Effector memory CD4-positive, alpha-beta T cell (primary cell): ENCODE measurements around the gene SGCA.

ENCODE experiments used
- DNase-seq, 3 donors: peaks; one replicate each; pipeline ENCODE4 v3.0.0-alpha.2; 2020
- H3K27ac ChIP-seq: 2 replicates; pipeline ENCODE4 v1.7.0; 2013; ENCODE audit warnings: mild to moderate bottlenecking, low read length, moderate library complexity; ENCODE audit not compliant: insufficient read depth, poor library complexity, severe bottlenecking
- H3K27me3 ChIP-seq: replicated peaks from 2 replicates; pipeline ENCODE4 v1.7.0; 2013; ENCODE audit warnings: mild to moderate bottlenecking, low read length; ENCODE audit not compliant: insufficient read depth, control insufficient read depth, poor library complexity, severe bottlenecking
- H3K36me3 ChIP-seq: 2 replicates; pipeline ENCODE4 v1.7.0; 2013; ENCODE audit warnings: mild to moderate bottlenecking, low read length, moderate library complexity; ENCODE audit not compliant: control insufficient read depth, insufficient read depth
- H3K4me1 ChIP-seq: 2 replicates; pipeline ENCODE4 v1.7.0; 2013; ENCODE audit warnings: low read length, mild to moderate bottlenecking; ENCODE audit not compliant: control insufficient read depth, insufficient read depth, poor library complexity, severe bottlenecking
- H3K4me3 ChIP-seq: 2 replicates; pipeline ENCODE4 v1.7.0; 2013; ENCODE audit warnings: low read length, low read depth, mild to moderate bottlenecking; ENCODE audit not compliant: insufficient read depth, poor library complexity, severe bottlenecking
- H3K9me3 ChIP-seq: 2 replicates; pipeline ENCODE4 v1.7.0; 2013; ENCODE audit warnings: mild to moderate bottlenecking, low read length, moderate library complexity; ENCODE audit not compliant: control insufficient read depth
- total RNA-seq, 3 donors: gene quantifications; one replicate each; lab custom pipeline; 2026; lab: John Stamatoyannopoulos, UW

SGCA gene
- 0.17 to 0.19 (median 0.17) reads per million in 3 donors for total RNA-seq

- H3K4me3 ChIP-seq: no peak within 1 kb of the TSS
- H3K9me3 ChIP-seq: no peaks in the 10 kb centered on the region
- H3K36me3 ChIP-seq: no peaks in the 10 kb centered on the region
- no peak within 1 kb of the TSS for H3K27ac ChIP-seq
- peaks cover 20% of the 10 kb centered on the region for H3K4me1 ChIP-seq
- no peaks in the 10 kb centered on the region for H3K27me3 ChIP-seq
- no peak for DNase-seq
These were observed at the start of gene SGCA for GRCh38 chr17:50165867-50166517. Gene SGCA, plus strand, starts transcription at chr17:50166005. Its CDS starts 36 bp downstream, at chr17:50166041.

- no peaks in the 10 kb centered on the region for H3K9me3 ChIP-seq
- H3K4me3 ChIP-seq: peak overlapping the region; percentile 45
- H3K4me1 ChIP-seq: peaks cover 11% of the 10 kb centered on the region
These were observed 48.4 kb upstream of the SGCA start for GRCh38 chr17:50117202-50118051.

GRCh38 chr17:50118076-50118827 lies 47.6 kb upstream of the SGCA start:
- H3K9me3 ChIP-seq: no peaks in the 10 kb centered on the region
- no peaks in the 10 kb centered on the region for H3K27me3 ChIP-seq
- no peak overlapping the region for H3K27ac ChIP-seq
- H3K4me3 ChIP-seq: no peak overlapping the region
- no peak for DNase-seq
- peaks cover 11% of the 10 kb centered on the region for H3K4me1 ChIP-seq
- H3K36me3 ChIP-seq: no peaks in the 10 kb centered on the region

More at GRCh38 chr17:50117202-50118051, 48.4 kb upstream of the SGCA start:
- no peak overlapping the region for H3K27ac ChIP-seq
- H3K36me3 ChIP-seq: no peaks in the 10 kb centered on the region
- DNase-seq: peak in 2 of 3 donors; percentile 31 to 39
- no peaks in the 10 kb centered on the region for H3K27me3 ChIP-seq

- no peaks in the 10 kb centered on the region for H3K9me3 ChIP-seq
- no peak for DNase-seq
- H3K27me3 ChIP-seq: no peaks in the 10 kb centered on the region
- peaks cover 11% of the 10 kb centered on the region for H3K4me1 ChIP-seq
- no peak overlapping the region for H3K4me3 ChIP-seq
- H3K36me3 ChIP-seq: no peaks in the 10 kb centered on the region
- H3K27ac ChIP-seq: no peak overlapping the region
These were observed 47.0 kb upstream of the SGCA start for GRCh38 chr17:50118828-50119218.

GRCh38 chr17:50120475-50121253 lies 45.1 kb upstream of the SGCA start:
- no peak overlapping the region for H3K27ac ChIP-seq
- DNase-seq: no peak
- H3K9me3 ChIP-seq: no peaks in the 10 kb centered on the region
- no peaks in the 10 kb centered on the region for H3K36me3 ChIP-seq
- H3K4me1 ChIP-seq: peaks cover 11% of the 10 kb centered on the region
- H3K4me3 ChIP-seq: no peak overlapping the region
- no peaks in the 10 kb centered on the region for H3K27me3 ChIP-seq

GRCh38 chr17:50122945-50123344 lies 42.9 kb upstream of the SGCA start:
- Histone ChIP-seq H3K4me1 (no peaks in the 10 kb centered on the region), H3K27me3 (no peaks in the 10 kb centered on the region), H3K4me3 (no peak overlapping the region), H3K36me3 (no peaks in the 10 kb centered on the region), H3K9me3 (no peaks in the 10 kb centered on the region), H3K27ac (no peak overlapping the region)
- no peak for DNase-seq

GRCh38 chr17:50123649-50124349 lies 42.0 kb upstream of the SGCA start:
- Histone ChIP-seq H3K36me3 (no peaks in the 10 kb centered on the region), H3K9me3 (no peaks in the 10 kb centered on the region), H3K4me3 (no peak overlapping the region), H3K27ac (no peak overlapping the region), H3K27me3 (no peaks in the 10 kb centered on the region), H3K4me1 (no peaks in the 10 kb centered on the region)
- DNase-seq: no peak

- DNase-seq: no peak
- no peaks in the 10 kb centered on the region for H3K36me3 ChIP-seq
- H3K27ac ChIP-seq: no peak overlapping the region
- no peaks in the 10 kb centered on the region for H3K27me3 ChIP-seq
- H3K4me3 ChIP-seq: no peak overlapping the region
- no peaks in the 10 kb centered on the region for H3K9me3 ChIP-seq
- peaks cover 11% of the 10 kb centered on the region for H3K4me1 ChIP-seq
These were observed 40.3 kb upstream of the SGCA start for GRCh38 chr17:50125420-50125997.
